Activated naive CD4-positive, alpha-beta T cell treated with anti-CD3 and anti-CD28 coated beads, Interleukin-2, amount 10 ng/mL, durations not matched to agents 7 days and 5 days (primary cell): Measurements from ENCODE around the gene CFAP206.
A peak's percentile ranks its signal among the peaks of the same experiment; 100 is the strongest.
"Not testable (repeated sequence)": the region's sequence is repeated elsewhere in the genome, so short reads cannot be mapped to it uniquely, and the experiment has no call there.

Experiments used
- CTCF ChIA-PET: fragments of 350-600 bp; sonication (Branson Sonifier 250); formaldehyde crosslinking; loops from one replicate; lab custom pipeline; 2021; ENCODE audit warnings: antibody characterized with exemption; lab: Charles Lee
- DNase-seq: peaks from one replicate; pipeline ENCODE4 v3.0.0-alpha.2; 2020
- H3K27ac Mint-ChIP-seq: one replicate; pipeline ENCODE4 v1.8.0; 2021; ENCODE audit warnings: mild to moderate bottlenecking, moderate library complexity, mixed read lengths
- H3K27me3 Mint-ChIP-seq: one replicate; pipeline ENCODE4 v1.8.0; 2021; ENCODE audit warnings: mild to moderate bottlenecking, mixed read lengths
- H3K36me3 Mint-ChIP-seq: one replicate; pipeline ENCODE4 v1.8.0; 2021; ENCODE audit warnings: mixed read lengths
- H3K4me1 Mint-ChIP-seq: one replicate; pipeline ENCODE4 v1.8.0; 2021; ENCODE audit warnings: mixed read lengths
- H3K4me3 Mint-ChIP-seq: one replicate; pipeline ENCODE4 v1.8.0; 2021; ENCODE audit warnings: mild to moderate bottlenecking, moderate library complexity, mixed read lengths
- H3K9me3 Mint-ChIP-seq: one replicate; pipeline ENCODE4 v1.8.0; 2021; ENCODE audit warnings: mixed read lengths

Gene CFAP206

DNA sequence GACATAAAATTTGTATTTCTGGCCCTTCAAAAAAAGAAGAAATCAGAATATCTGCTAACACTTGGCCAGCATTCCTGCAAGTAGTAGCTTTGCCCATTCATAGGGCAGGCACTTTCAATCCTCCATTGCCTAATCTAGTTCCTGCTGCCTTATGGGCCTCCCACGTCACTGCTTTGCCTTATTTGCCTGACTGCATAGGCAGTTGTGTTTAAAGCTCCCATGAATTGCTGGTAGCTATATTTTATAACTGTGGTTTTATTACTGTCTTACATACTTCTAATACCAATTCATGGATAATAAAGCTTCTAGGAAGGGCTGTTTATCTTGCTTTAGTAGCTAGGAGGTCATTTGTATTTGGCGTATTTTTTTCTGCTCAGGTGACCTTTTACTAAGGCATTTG lies 57.3 kb downstream of the CFAP206 start:
- Mint-ChIP-seq H3K4me3 (no peak overlapping the region), H3K9me3 (no peaks in the 10 kb centered on the region), H3K4me1 (no peaks in the 10 kb centered on the region), H3K27ac (no peak overlapping the region), H3K27me3 (peaks cover 40% of the 10 kb centered on the region), H3K36me3 (no peaks in the 10 kb centered on the region)
- CTCF ChIA-PET = no interaction called here
- DNase-seq = no peak

DNA sequence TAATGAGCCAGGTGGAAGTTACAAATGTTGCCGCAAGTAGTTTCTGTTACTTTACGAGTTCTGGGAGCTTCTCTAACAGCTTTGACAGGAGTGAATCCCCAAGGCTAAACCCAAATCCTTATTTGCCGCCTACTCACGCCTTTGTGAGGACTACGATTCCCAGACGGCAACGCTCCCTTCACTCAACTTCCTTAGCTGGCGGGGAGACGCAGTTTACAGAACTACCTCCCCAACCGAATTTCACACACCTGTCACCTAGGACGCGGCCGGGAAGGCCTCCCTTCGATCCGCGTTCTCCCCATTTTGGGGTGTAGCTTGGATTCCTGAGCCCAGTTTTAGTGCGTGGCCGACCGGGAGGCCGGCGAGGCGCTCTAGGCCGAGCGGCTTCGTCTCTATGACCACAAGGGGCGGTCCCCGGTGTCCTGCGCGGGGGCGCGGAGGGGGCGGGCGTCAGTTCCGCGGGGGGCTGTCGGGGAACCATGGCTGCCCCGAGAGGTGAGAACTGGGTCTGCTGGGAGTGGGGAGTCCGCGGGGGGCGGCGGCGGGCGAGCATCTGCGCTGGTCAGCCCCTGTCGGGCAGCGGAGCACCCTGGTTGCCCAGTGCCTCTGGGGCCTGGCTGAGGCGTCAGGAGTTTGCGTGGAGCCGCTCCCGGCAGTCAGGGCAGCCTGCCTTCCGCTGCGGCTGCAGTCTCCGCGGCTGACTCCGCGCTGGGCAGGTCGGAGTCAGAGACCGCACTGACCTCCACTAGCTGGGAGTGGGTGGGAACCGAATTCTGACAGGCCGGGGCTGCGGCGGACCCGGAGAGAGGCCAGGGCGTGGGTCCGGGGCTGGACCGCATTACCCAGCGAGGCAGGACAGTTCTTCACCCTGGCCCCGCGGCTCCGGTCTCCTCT lies 65.0 kb downstream of the CFAP206 start, which contains the start of gene SLC35A1:
Gene SLC35A1, plus strand, starts transcription at position 450 of the 894 bp plus-strand sequence. Its CDS starts 30 bp downstream, at position 480.
- CTCF ChIA-PET = no interaction called here
- Mint-ChIP-seq H3K9me3 (no peaks in the 10 kb centered on the region), H3K27me3 (peaks cover 6% of the 10 kb centered on the region), H3K36me3 (no peaks in the 10 kb centered on the region), H3K27ac (peak within 1 kb of the TSS; percentile 95), H3K4me3 (peak within 1 kb of the TSS; percentile 96), H3K4me1 (peaks cover 29% of the 10 kb centered on the region)
- DNase-seq = peak; percentile 86

GRCh38 chr6:87473419-87473903 lies 65.7 kb downstream of the CFAP206 start:
- peak; percentile 74 for DNase-seq
- CTCF ChIA-PET = no interaction called here
- Mint-ChIP-seq H3K4me1 (peaks cover 29% of the 10 kb centered on the region), H3K9me3 (no peaks in the 10 kb centered on the region), H3K4me3 (peak overlapping the region; percentile 96), H3K27ac (peak overlapping the region; percentile 95), H3K27me3 (peaks cover 2% of the 10 kb centered on the region), H3K36me3 (peaks cover 5% of the 10 kb centered on the region)

GRCh38 chr6:87481931-87482330 lies 74.2 kb downstream of the CFAP206 start:
- CTCF ChIA-PET = no interaction called here
- H3K4me3 Mint-ChIP-seq = no peak overlapping the region
- no peak overlapping the region for H3K27ac Mint-ChIP-seq
- peaks cover 4% of the 10 kb centered on the region for H3K4me1 Mint-ChIP-seq
- H3K27me3 Mint-ChIP-seq = no peaks in the 10 kb centered on the region
- no peaks in the 10 kb centered on the region for H3K9me3 Mint-ChIP-seq
- peaks cover 22% of the 10 kb centered on the region for H3K36me3 Mint-ChIP-seq
- no peak for DNase-seq

- CTCF ChIA-PET = no interaction called here
- peaks cover 22% of the 10 kb centered on the region for H3K36me3 Mint-ChIP-seq
- no peak for DNase-seq
- H3K4me3 Mint-ChIP-seq = no peak overlapping the region
- no peaks in the 10 kb centered on the region for H3K9me3 Mint-ChIP-seq
- no peak overlapping the region for H3K27ac Mint-ChIP-seq
- peaks cover 4% of the 10 kb centered on the region for H3K4me1 Mint-ChIP-seq
- no peaks in the 10 kb centered on the region for H3K27me3 Mint-ChIP-seq
These were observed 74.6 kb downstream of the CFAP206 start for GRCh38 chr6:87482366-87482765.

DNA sequence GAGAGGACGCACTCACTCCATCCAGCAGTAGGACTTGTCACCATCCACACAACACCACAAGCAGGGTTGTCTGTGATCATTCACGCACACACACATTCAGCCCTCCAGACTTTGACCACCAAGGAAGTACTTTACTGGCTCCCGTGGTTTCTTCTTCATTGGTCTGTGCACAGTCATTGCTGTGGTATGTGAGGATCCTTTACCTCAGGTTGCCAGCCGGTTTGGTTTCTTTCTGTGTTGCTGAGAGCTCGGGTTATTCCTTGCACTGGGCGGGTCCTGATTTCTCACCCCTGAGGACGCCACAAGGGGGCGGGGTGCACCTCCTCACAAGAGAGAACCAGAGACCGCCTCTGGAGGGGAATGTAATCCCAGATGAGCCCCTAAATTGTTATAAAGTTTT lies 76.2 kb downstream of the CFAP206 start:
- no peak overlapping the region for H3K4me3 Mint-ChIP-seq
- peaks cover 4% of the 10 kb centered on the region for H3K4me1 Mint-ChIP-seq
- CTCF ChIA-PET = no interaction called here
- no peaks in the 10 kb centered on the region for H3K9me3 Mint-ChIP-seq
- H3K27me3 Mint-ChIP-seq = no peaks in the 10 kb centered on the region
- peak overlapping the region; percentile 30 for H3K27ac Mint-ChIP-seq
- DNase-seq = peak; percentile 30
- peaks cover 19% of the 10 kb centered on the region for H3K36me3 Mint-ChIP-seq

DNA sequence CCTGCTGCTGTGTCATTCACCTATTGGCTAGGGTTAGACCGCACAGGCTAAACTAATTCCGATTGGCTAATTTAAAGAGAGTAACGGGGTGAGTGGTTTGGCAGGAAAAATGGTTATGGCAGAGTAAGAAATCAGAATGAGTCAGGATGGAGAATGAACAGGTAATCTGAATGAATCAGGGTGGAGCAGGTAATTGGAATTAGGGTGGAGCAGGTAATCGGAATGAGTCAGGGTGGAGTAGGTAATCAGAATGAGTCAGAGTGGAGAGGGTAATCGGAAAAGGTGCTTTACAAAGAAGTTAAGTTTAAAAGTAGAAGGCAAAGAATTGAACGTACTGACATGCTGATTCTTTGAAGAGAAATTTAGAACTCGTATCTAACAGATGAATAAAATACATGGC lies 76.7 kb downstream of the CFAP206 start:
- H3K4me1 Mint-ChIP-seq = peaks cover 4% of the 10 kb centered on the region
- CTCF ChIA-PET = no interaction called here
- H3K27ac Mint-ChIP-seq = no peak overlapping the region
- H3K4me3 Mint-ChIP-seq = no peak overlapping the region
- no peak for DNase-seq
- H3K27me3 Mint-ChIP-seq = no peaks in the 10 kb centered on the region
- peaks cover 19% of the 10 kb centered on the region for H3K36me3 Mint-ChIP-seq
- H3K9me3 Mint-ChIP-seq = no peaks in the 10 kb centered on the region

GRCh38 chr6:87487555-87487954 lies 79.8 kb downstream of the CFAP206 start:
- no peaks in the 10 kb centered on the region for H3K27me3 Mint-ChIP-seq
- CTCF ChIA-PET = no interaction called here
- DNase-seq = no peak
- H3K4me3 Mint-ChIP-seq = no peak overlapping the region
- H3K9me3 Mint-ChIP-seq = no peaks in the 10 kb centered on the region
- H3K4me1 Mint-ChIP-seq = peaks cover 4% of the 10 kb centered on the region
- H3K36me3 Mint-ChIP-seq = peaks cover 24% of the 10 kb centered on the region
- H3K27ac Mint-ChIP-seq = no peak overlapping the region

DNA sequence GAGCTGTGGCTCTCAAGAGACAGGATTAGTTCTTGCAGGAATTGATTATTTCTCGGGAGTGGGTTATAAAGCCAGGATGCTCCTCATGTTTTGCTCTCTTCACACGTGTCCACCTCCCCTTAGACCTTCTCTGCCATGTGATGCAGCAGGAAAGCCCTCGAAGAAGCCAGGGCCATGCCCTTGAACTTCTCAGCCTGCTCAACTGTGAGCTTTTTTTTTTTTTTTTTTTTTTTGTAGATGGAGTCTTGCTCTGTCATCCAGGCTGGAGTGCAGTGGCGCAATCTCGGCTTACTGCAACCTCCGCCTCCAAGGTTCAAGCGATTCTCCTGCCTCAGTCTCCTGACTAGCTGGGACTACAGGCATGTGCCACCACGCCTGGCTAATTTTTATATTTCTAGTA lies 81.6 kb downstream of the CFAP206 start:
- H3K9me3 Mint-ChIP-seq, H3K4me1 Mint-ChIP-seq, H3K27me3 Mint-ChIP-seq, CTCF ChIA-PET, H3K27ac Mint-ChIP-seq, DNase-seq, H3K4me3 Mint-ChIP-seq: not testable (repeated sequence)
- H3K36me3 Mint-ChIP-seq = peaks cover 23% of the 10 kb centered on the region

GRCh38 chr6:87494761-87495422 lies 87.1 kb downstream of the CFAP206 start:
- Mint-ChIP-seq H3K9me3 (no peaks in the 10 kb centered on the region), H3K36me3 (peaks cover 17% of the 10 kb centered on the region), H3K27me3 (no peaks in the 10 kb centered on the region), H3K4me1 (peaks cover 3% of the 10 kb centered on the region), H3K4me3 (no peak overlapping the region), H3K27ac (no peak overlapping the region)
- DNase-seq = no peak
- CTCF ChIA-PET = no interaction called here

DNA sequence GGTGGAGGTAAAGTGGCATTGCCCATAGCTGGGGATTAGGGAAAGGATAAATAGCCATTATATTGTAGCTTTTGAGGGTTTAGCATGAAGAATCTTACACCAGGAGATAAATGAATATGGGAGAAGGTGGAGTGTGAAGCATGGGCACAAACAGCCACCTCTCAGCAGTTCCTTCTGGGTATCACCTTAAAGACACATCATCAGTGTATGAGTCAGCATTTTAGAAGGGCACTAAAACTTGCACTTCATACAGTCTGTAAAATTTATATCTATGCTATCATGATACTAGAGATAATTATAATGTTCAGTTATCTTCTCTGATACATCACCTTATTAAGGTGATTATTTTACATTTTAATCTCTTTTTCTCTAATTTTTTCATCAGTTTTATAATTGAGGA lies 90.3 kb downstream of the CFAP206 start:
- Mint-ChIP-seq H3K36me3 (peaks cover 13% of the 10 kb centered on the region), H3K4me1 (peaks cover 3% of the 10 kb centered on the region), H3K27me3 (no peaks in the 10 kb centered on the region), H3K4me3 (no peak overlapping the region), H3K9me3 (no peaks in the 10 kb centered on the region), H3K27ac (no peak overlapping the region)
- CTCF ChIA-PET = no interaction called here
- no peak for DNase-seq

- Mint-ChIP-seq H3K27ac (no peak overlapping the region), H3K9me3 (no peaks in the 10 kb centered on the region), H3K4me1 (peaks cover 4% of the 10 kb centered on the region), H3K36me3 (peaks cover 30% of the 10 kb centered on the region), H3K27me3 (no peaks in the 10 kb centered on the region), H3K4me3 (no peak overlapping the region)
- CTCF ChIA-PET = no interaction called here
- no peak for DNase-seq
These were observed 94.2 kb downstream of the CFAP206 start for GRCh38 chr6:87501809-87502572.

- Mint-ChIP-seq H3K27me3 (no peaks in the 10 kb centered on the region), H3K4me1 (peaks cover 4% of the 10 kb centered on the region), H3K9me3 (no peaks in the 10 kb centered on the region), H3K27ac (no peak overlapping the region), H3K36me3 (peaks cover 40% of the 10 kb centered on the region), H3K4me3 (no peak overlapping the region)
- no peak for DNase-seq
- CTCF ChIA-PET = no interaction called here
These were observed 96.7 kb downstream of the CFAP206 start for GRCh38 chr6:87504441-87504840.
